ENCODE data around the gene OR2AT4. TPM values are rescaled to one million over a fixed set of nuclear protein-coding genes. Genes with fewer than 3 reads are reported as not detected.

Gene OR2AT4
- total and polyA plus RNA-seq, 2 of the 8 experiments (the other 6 are each of a cell fraction or from before 2014, with no cell fraction given) = not detected

DNA sequence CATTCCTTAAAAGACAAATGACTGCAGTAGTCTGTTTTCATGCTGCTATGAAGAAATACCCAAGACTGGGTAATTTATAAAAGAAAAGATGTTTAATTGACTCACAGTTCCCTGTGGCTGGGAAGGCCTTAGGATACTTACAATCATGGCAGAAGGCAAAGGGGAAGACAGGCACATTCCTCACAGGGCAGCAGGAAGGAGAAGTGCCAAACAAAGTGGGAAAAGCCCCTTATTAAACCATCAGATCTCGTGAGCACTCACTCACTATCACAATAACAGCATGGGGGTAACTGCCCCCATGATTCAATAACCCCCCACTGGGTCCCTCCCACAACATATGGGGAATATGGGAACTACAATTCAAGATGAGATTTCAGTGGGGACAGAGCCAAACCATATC, 16.4 kb upstream of the OR2AT4 start:
- no peak for FAIRE-seq
- Histone ChIP-seq H3K4me1 (replicated peaks in 1 of 4; ENCODE audit: control insufficient read depth in 3 of 4, insufficient read depth in 4 of 4, low read length in 3 of 4) (no peaks in the 10 kb centered on the region), H3K4ac (replicated peaks; ENCODE audit: insufficient read length, low read depth, low read length) (no peak overlapping the region), H3K56ac (replicated peaks; ENCODE audit: insufficient read length, low read depth, low read length) (no peak overlapping the region), H3K79me2 (ENCODE audit: control insufficient read depth in 1 of 2, insufficient read depth in 2 of 2, low read length in 2 of 2) (no peaks in the 10 kb centered on the region), H2AK5ac (ENCODE audit: low read depth, low read length) (no peak overlapping the region), H3K36me3 (ENCODE audit: control insufficient read depth in 2 of 4, insufficient read depth in 4 of 4, low read length in 3 of 4) (no peaks in the 10 kb centered on the region), H2BK5ac (ENCODE audit: low read depth, low read length) (no peak overlapping the region), H3K9ac (replicated peaks in 1 of 4; ENCODE audit: extremely low read depth in 1 of 4, low read depth in 3 of 4, low read length in 3 of 4) (no peak overlapping the region), H4K20me1 (replicated peaks in 1 of 2; ENCODE audit: control insufficient read depth in 1 of 2, insufficient read depth in 2 of 2, low read length in 2 of 2) (no peaks in the 10 kb centered on the region), H3K79me1 (ENCODE audit: low read depth, low read length) (no peaks in the 10 kb centered on the region), H3K14ac (ENCODE audit: insufficient read length) (no peak overlapping the region), H3K18ac (ENCODE audit: extremely low read depth, low read length) (no peak overlapping the region), H3K9me3 (ENCODE audit: insufficient read depth in 2 of 2, low read depth in 1 of 2, low read length in 1 of 2) (peaks cover 0 to 4% of the 10 kb centered on the region in 2 experiments; a peak in 1 of 4 replicates), H3K23me2 (ENCODE audit: low read depth, low read length) (no peaks in the 10 kb centered on the region), H2BK12ac (ENCODE audit: low read depth, low read length) (no peak overlapping the region), H3K23ac (ENCODE audit: insufficient read length) (no peak overlapping the region), H3K27ac (ENCODE audit: low read depth, low read length) (no peak overlapping the region), H4K5ac (ENCODE audit: insufficient read length, low read depth, low read length) (no peak overlapping the region), H3K27me3 (replicated peaks in 1 of 4; ENCODE audit: control insufficient read depth in 3 of 4, extremely low read depth in 1 of 4, insufficient read depth in 3 of 4, low read length in 3 of 4) (no peaks in the 10 kb centered on the region), H3K4me2 (ENCODE audit: insufficient read depth in 1 of 2, low read depth in 2 of 2, low read length in 2 of 2) (no peak overlapping the region), H2BK15ac (ENCODE audit: low read length) (no peak overlapping the region), H4K91ac (replicated peaks; ENCODE audit: insufficient read length, low read length) (no peak overlapping the region), H2BK120ac (replicated peaks; ENCODE audit: low read depth, low read length) (no peak overlapping the region), H2BK20ac (ENCODE audit: low read length) (no peak overlapping the region), H3K4me3 (ENCODE audit: extremely low read depth in 1 of 4, insufficient read depth in 2 of 4, low read depth in 3 of 4, low read length in 4 of 4) (no peak overlapping the region), H2AFZ (ENCODE audit: low read length) (no peak overlapping the region), H4K8ac (ENCODE audit: extremely low read depth, insufficient read depth, low read length) (no peak overlapping the region)
- WGBS, 2 experiments (ENCODE audit: extremely low coverage in 1 of 2, insufficient coverage in 1 of 2, insufficient read length in 1 of 2, insufficient replicate concordance in 2 of 2, low coverage in 1 of 2, low lambda C conversion rate in 2 of 2, missing lambda C conversion rate in 1 of 2) = 60% methylated on average over 1 of the region's 1 CpG; no CpG with 5 or more reads in 1 of the 2 experiments
- TF ChIP-seq GTF2F1 (IDR thresholded peaks at IDR 0.05; ENCODE audit: borderline replicate concordance, low read depth, low read length) = no peak
- TF ChIP-seq CBX8 (IDR thresholded peaks at IDR 0.05; ENCODE audit: borderline replicate concordance, low read depth, low read length) = no peak
- no peak for TF ChIP-seq ASH2L (IDR thresholded peaks at IDR 0.05; ENCODE audit: low read length)
- TF ChIP-seq KDM5A (IDR thresholded peaks at IDR 0.05; ENCODE audit: low read length) = no peak
- no peak for TF ChIP-seq CHD2 (IDR thresholded peaks at IDR 0.05; ENCODE audit: low read length)
- TF ChIP-seq SRF (IDR thresholded peaks at IDR 0.05; ENCODE audit: low read depth, low read length) = no peak
- TF ChIP-seq SP2 (IDR thresholded peaks at IDR 0.05; ENCODE audit: low read length) = no peak
- TF ChIP-seq MAFK (IDR thresholded peaks at IDR 0.05; ENCODE audit: low read depth, low read length) = no peak
- TF ChIP-seq JUND (IDR thresholded peaks at IDR 0.05; ENCODE audit: low read length) = no peak
- TF ChIP-seq TBP (IDR thresholded peaks at IDR 0.05; ENCODE audit: low read depth, low read length) = no peak
- CTCF ChIA-PET (ENCODE audit: partially characterized antibody) = interaction anchor here (1.1 kb wide), 1 partner anchor 90 kb away, joined by 3 read pairs; no protein-coding TSS in a partner anchor
- POLR2A ChIA-PET (ENCODE audit: partially characterized antibody) = no interaction called here
- DNase-seq (ENCODE audit: low read depth in 1 of 2, low spot score in 2 of 2) = no peak
